Fibroblast of skin of right quadriceps (primary cell): ENCODE measurements around the gene PCNX1.
"Not testable (repeated sequence)": the region's sequence is repeated elsewhere in the genome, so short reads cannot be mapped to it uniquely, and the experiment has no call there.

Experiments
- DNase-seq: peaks from one replicate; pipeline ENCODE4 v3.0.0-alpha.2; 2013

Gene PCNX1

GRCh38 chr14:71094722-71095121 is 187.5 kb downstream of the PCNX1 start:
- no peak for DNase-seq

DNA sequence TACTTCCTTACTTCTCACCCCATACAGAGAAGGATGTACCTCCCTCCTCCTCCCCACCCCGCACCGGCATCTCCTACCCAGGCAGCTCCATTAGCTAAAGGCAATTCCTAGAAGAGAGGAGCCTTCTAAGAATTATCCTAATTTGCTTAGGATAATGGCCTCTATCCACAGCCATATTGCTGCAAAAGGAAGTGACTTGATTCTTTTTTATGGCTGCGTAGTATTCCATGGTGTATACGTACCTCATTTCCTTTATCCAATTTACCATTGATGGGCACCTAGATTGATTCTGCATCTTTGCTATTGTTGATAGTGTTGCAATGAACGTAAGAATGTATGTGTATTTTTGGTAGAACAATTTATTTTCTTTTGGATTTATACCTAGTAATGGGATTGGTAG is 189.7 kb downstream of the PCNX1 start:
- DNase-seq: no peak

GRCh38 chr14:71103662-71104484 is 196.6 kb downstream of the PCNX1 start:
- DNase-seq: peak; percentile 60

GRCh38 chr14:71105177-71105576 is 197.9 kb downstream of the PCNX1 start:
- DNase-seq: no peak

DNA sequence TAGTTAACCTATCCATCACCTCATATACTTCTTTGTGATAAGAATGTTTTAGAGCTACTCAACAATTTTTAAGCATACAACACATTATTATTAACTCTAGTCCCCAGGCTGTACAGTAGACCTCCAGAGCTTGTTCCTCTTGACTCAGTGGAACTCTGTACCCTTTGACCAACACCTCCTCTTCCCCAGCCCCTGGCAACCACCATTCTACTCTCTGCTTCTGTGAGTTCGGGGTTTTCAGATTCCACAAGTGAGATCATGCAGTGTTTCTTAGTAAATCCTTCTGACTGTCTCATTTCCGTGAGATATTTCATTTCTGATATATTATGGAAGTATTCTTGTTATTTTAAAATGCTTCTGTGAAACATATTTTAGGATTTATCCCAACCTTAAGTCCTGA is 200.7 kb downstream of the PCNX1 start:
- DNase-seq: no peak

- DNase-seq: no peak
These were observed 201.3 kb downstream of the PCNX1 start for GRCh38 chr14:71108398-71109119.

GRCh38 chr14:71113376-71113775 is 206.1 kb downstream of the PCNX1 start:
- DNase-seq: peak; percentile 70

DNA sequence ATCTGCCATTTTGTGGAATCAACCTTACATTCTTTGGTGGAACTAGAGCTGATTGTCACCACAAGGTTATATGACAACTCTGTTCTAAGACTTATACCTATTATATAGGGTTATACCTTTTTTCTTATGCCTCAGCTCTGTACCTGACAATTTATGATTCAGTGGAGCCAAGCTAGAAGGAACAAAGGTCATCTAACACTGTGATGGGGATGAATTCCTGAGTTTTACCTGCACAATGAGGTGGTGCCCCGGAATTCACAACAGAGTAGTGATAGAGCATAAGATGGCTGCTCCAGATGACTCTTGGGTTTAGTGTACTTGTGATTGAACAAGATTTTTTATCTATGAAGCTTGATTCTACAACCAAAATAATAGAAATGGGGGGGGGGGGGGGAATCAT is 207.3 kb downstream of the PCNX1 start:
- DNase-seq: no peak

- DNase-seq: no peak
These were observed 208.0 kb downstream of the PCNX1 start for GRCh38 chr14:71115306-71115705.

GRCh38 chr14:71115821-71116567 is 208.7 kb downstream of the PCNX1 start:
- DNase-seq: no peak

DNA sequence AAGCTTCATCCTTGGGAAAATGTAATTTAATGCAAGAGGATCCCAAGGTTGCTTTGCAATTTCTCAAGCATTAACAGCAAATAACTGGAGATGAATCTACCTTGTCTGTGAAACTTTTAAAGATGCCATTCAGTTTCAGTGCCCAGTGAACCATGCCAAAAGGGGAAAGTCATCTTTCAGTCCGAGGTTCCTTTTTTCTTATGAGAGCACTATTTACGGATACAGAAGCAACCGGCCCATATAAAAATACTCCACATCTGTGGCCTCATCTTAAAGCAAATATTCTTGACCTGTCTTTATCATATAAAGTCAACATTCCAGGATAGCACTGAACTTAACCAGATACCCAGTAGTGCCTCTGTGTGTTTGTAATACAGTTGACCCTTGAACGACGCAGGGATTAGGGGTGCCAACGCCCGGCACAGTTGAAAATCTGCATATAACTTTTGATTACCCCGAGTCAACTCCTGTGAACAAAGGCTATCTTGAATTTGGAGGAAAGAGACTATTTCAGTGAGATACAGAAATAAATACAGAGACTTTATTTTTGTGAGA is 209.4 kb downstream of the PCNX1 start:
- DNase-seq: no peak

DNA sequence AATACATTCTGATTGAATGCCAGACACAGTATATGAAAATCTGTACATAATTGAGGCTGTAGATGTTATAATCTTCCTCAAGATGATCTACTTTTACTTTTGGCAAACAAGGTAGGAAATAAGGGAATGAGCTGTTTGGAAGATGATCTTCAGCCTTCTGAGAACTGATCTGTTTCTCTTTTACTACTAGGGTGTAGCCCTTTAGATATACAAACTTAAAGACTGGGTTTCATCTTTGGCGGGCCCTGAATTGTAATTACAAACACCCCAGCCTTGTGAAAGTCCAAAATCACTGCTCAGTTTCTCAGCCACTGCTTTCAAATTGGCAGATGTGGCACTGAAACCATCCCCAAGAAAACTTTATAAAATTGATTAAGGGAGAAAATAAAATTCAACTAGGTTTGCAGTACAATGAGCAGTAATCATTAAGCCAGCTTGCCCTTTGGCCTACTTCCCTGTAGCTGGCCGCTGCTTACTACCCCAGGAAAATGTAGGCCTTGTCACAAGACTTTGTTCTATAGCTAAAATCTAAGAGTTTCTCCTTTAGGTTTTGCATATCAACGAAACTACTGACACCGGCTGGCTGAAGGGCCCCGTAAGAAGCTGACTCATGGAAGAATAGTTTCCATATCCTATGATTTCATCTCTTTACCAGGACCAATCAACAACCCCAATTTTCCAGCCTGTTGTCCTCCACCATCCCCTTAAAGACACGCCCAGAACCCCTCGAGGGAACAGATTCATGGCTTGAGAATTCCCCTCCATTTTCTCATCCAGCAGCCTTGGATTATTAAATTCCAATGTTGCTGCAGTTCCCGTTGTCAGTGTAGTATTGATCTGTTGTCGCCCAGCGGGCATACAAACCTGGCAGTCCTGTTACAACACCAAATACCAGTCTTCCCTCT is 210.8 kb downstream of the PCNX1 start:
- peak; percentile 94 for DNase-seq

DNA sequence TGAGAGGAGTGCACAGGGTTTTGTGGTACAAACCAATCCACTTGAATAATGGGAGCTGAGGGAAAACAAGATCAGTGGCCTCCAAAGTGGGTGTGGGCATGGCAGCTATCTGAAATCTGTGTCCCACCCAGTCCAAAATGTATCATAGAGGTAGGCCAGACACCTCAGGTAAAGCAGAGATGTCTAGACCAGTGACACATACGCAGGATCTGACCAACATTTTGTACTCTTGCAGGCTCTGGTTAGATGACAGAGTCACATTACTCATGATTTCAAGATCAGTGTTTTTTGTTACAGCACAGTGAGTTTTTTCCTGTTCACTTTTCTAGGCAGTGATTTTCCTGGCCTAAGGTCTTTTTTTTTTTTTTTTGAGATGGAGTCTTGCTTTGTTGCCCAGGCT is 211.8 kb downstream of the PCNX1 start:
- DNase-seq: no peak

GRCh38 chr14:71119832-71120231 is 212.6 kb downstream of the PCNX1 start:
- no peak for DNase-seq

DNA sequence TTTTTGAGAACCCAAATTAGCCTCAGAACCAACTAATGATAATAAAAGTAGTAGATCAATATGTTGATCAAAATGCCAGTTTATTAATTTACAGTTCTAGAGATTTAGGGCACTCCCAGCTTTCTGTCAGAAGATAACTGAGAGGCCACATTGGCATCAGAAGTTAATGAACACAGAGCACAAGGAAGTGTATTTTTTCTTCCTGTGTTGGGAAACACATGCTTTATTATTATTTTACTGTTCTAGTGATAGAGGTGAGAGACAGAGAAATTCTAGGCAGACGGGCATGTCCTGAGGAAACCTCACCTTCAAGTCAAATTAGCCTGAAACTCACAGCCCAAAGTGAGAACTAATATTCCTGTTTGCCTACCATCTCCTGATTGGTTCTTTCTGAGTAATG is 213.7 kb downstream of the PCNX1 start:
- DNase-seq: no peak

GRCh38 chr14:71121711-71122110 is 214.5 kb downstream of the PCNX1 start:
- no peak for DNase-seq

DNA sequence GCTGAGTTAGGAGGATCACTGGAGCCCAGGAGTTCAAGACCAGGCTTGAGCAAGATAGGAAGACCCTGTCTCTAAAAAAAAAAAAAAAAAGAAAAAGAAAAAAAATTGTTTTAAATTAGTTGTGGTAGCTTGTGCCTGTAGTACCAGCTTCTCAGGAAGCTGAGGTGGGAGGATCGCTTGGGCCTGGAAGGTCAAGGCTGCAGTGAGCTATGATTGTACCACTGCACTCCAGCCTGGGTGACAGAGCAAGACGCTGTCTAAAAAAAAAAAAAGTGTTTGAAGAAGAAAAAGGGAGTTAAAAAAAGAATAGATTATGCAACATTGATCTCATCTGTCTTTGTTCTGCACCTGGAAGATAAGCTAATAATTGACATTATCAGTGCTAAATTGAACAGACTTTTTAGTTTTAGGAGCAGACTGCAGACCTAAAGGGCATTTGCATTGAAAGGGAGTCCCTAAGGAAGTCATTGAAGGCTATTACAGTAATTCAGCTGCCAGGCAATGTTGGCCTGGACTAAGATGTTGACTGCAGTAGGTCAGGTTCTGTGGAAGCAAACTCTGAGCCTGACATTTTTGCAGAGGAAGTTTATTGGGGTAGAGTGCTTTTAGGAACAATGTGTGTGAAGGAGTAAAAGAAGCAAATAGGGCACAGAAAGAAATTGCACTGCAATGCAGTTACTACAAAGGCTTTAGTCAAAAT is 215.8 kb downstream of the PCNX1 start:
- no peak for DNase-seq

GRCh38 chr14:71123579-71124135 is 216.4 kb downstream of the PCNX1 start:
- DNase-seq: no peak

DNA sequence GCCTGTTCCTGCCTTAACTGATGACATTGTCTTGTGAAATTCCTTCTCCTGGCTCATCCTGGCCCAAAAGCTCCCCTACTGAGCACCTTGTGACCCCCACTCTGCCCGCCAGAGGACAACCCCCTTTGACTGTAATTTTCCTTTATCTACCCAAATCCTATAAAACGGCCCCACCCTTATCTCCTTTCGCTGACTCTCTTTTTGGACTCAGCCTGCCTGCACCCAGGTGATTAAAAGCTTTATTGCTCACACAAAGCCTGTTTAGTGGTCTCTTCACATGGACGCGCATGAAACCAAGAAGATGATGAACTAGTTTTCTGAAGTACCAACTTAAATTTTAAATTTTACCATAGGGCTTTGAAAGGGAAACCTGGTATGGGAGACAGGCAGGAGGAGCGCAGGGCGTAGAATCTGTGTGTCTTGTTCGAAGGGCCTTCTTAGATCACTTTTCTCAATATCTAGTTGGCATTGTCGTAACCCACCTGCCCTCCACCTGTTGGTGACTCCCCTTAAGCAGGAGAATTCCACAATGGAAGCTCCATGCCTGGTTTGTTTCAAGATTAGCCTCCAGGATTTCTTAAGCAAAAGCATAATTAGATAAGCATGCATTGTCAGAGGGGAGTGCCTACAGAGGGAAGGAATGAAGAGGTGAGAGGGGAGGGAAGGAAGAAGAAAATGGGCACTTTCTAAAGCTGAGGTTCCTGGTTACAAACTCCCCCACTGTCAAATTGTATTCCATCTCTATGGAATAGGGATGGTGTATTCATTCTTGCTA is 222.6 kb downstream of the PCNX1 start:
- DNase-seq: not testable (repeated sequence)

DNA sequence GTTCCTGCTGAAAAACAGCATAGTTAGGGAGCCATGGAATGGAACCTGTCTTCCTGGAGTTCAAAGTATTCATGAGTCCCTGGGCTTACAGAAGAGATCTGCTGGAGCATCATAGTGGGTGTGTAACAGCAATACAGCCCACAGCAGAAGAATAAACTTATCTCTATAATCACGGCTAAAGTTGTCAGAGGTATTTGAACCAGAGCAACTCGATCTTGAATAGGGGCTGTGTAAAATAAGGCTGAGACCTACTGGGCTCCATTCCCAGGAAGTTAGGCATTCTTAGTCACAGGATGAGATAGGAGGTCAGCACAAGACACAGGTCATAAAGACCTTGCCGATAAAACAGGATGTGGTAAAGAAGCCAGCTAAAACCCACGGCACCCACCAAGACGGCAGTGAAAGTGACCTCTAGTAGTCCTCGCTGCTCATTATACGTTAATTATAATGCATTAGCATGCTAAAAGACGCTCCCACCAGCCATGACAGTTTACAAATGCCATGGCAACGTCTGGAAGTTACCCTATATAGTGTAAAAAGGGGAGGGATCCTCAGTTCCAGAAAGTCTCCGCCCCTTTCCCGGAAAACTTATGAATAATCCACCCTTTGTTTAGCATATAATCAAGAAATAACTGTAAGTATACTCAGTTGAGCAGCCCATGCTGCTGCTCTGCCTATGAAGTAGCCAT is 223.4 kb downstream of the PCNX1 start:
- DNase-seq: peak; percentile 76
